ENCODE results near the gene ANKDD1B.

- no peak for TF ChIP-seq CTCF (IDR thresholded peaks at IDR 0.05; ENCODE audit: insufficient read depth, low read length, poor library complexity, severe bottlenecking)
- no peak for TF ChIP-seq EZH2phosphoT487 (conservative IDR thresholded peaks at IDR 0.05; ENCODE audit: low read length)
Measured at GRCh38 chr5:75659791-75660450, 48.7 kb downstream of the ANKDD1B start.

Measured in SU-DHL-6 (cell line).